DMS53 treated with DMSO at 0.1 percent for 48 hours (cell line): ENCODE results near the gene CLIP2.
"Not testable (repeated sequence)": the region's sequence is repeated elsewhere in the genome, so short reads cannot be mapped to it uniquely, and the experiment has no call there.

ENCODE experiments used
- DNase-seq: peaks from one replicate; lab custom pipeline; 2025; ENCODE audit not compliant: unreplicated experiment; lab: John Stamatoyannopoulos, UW

Gene CLIP2

GRCh38 chr7:74289018-74289658, at the start of gene CLIP2:
TSS of gene CLIP2 (plus strand) at chr7:74289407. CDS start at chr7:74317547, 28,140 bp downstream.
- DNase-seq: peak; percentile 65

- no peak for DNase-seq
Measured at GRCh38 chr7:74240482-74240881, 48.7 kb upstream of the CLIP2 start.

- no peak for DNase-seq
Measured at GRCh38 chr7:74242122-74242443, 47.1 kb upstream of the CLIP2 start.

DNA sequence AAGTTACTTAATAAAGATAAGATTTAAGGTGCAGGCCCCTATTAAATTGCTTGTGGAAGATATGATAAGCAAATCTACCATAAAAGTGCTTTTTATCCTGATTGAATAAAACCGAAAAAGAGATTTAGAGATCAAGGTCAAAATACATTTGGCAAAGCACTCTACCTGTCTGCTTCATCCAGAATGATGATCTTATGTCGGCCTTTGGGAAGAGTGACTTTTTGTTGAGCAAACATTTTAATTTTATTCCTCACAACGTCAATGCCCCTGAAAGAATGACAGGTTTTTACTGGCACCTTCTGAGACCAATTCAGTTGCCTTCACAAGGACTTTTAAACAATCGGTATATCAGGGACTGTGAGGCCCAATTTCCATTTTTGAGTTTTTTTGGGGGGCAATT, 42.7 kb upstream of the CLIP2 start:
- no peak for DNase-seq

GRCh38 chr7:74248156-74248555, 41.1 kb upstream of the CLIP2 start:
- no peak for DNase-seq

GRCh38 chr7:74249058-74249457, 40.1 kb upstream of the CLIP2 start:
- DNase-seq: not testable (repeated sequence)

- DNase-seq: peak; percentile 68
Measured at GRCh38 chr7:74252893-74253292, 36.3 kb upstream of the CLIP2 start.

DNA sequence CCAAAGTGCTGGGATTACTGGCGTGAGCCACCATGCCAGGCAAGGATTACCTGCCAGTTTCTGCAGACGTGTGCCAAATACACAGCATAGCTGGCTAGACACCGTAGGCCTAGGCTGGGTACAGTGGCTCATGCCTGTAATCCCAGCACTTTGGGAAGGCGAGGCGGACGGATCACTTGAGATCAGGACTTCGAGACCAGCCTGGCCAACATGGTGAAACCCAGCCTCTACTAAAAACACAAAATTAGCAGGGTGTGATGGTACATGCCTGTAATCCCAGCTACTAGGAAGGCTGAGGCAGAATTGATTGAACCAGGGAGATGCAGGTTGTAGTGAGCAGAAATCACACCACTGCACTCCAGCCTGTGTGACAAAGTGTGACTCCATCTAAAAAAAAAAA, 35.9 kb upstream of the CLIP2 start:
- no peak for DNase-seq

DNA sequence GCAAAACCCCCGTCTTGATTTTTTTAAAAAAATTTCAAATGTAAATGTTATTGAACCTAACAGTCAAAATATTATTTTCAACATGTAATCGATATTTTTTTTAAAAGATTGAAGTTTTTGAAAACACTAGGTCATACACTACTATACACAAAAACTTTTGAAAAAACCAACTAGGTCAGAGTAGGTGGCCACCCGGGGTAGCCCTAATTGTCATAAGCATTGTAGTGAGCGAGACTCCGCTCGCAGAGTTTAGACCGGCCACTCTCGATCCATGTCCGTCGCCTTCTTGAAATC, 35.4 kb upstream of the CLIP2 start:
- DNase-seq: no peak

- DNase-seq: peak; percentile 90
Measured at GRCh38 chr7:74254129-74254857, 34.9 kb upstream of the CLIP2 start, which contains the start of gene RFC2. TSS of gene RFC2 (minus strand) at chr7:74254399. CDS start at chr7:74254383, 16 bp downstream.

- DNase-seq: no peak
Measured at GRCh38 chr7:74254858-74255379, 34.3 kb upstream of the CLIP2 start.

DNA sequence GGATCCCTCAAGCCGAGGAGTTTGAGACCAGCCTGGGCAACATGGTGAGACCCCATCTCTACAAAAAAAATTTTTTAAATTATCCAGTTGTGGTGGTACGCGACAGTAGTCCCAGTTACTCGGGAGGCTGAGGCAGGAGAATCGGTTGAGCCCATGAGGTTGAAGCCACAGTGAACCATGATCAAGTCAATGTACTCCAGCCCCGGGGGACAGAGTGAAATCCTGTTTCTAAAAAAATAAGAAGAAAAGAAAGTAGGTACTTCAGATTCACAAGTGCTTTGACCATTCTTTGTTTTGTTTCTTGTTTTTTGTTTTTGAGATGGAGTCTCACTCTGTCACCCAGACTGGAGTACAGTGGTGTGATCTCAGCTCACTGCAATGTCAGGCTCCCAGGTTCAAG, 33.7 kb upstream of the CLIP2 start:
- DNase-seq: not testable (repeated sequence)

DNA sequence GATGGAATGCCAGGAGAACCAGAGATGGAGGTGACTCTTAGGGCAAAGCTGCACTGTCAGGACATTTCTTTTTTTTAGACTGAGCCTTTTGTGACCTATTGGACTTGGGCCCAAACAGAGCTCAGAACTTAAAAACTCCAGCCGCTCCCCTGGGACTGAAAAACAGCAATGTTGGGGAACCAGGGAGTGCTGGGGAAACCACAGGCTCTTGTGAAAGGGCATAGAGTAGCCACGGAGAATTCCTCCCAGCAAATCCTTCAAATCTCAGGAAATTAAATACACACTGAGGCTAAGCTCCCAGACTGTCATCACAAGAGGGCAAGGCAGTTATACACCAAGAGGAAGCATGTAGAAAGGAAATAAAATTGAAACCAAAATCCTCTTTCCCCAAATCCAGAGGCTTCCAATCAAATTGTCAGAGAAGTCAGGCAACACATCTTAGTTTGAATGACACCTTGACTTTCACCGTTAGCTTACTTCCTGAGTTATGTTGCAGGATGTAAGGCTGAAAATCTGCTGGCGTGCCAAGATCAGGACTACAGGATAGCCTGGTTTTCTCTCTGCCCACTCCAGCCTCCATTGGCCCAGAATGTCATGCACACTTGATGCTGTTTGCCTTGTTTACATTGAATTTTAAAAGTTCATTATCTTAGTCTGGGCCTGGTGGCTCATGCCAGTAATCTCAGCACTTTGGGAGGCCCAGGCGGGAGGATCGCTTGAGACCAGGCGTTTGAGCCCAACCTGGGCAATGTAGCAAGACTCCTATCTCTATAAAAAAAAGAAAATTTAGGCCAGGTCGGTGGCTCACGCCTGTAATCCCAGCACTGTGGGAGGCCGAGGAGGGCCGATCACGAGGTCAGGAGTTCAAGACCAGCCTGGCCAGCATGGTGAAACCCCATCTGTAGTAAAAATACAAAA, 32.5 kb upstream of the CLIP2 start:
- DNase-seq: no peak

DNA sequence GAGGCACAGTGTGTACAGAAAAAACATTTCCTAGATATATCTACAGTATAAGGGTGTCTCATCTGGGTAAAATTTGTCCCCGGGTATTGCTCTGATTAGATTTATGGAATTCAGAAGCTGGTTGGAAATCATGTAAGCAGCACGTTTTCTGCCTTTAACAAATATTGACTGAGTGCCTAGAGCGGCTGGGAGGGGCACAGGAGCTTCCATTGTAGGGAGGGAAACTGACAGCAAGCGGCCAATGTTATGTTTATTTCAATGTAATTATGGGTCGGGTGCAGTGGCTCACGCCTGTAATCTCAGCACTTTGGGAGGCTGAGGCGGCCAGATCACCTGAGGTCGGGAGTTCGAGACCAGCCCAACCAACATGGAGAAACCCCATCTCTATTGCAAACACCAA, 30.6 kb upstream of the CLIP2 start:
- DNase-seq: peak; percentile 19

DNA sequence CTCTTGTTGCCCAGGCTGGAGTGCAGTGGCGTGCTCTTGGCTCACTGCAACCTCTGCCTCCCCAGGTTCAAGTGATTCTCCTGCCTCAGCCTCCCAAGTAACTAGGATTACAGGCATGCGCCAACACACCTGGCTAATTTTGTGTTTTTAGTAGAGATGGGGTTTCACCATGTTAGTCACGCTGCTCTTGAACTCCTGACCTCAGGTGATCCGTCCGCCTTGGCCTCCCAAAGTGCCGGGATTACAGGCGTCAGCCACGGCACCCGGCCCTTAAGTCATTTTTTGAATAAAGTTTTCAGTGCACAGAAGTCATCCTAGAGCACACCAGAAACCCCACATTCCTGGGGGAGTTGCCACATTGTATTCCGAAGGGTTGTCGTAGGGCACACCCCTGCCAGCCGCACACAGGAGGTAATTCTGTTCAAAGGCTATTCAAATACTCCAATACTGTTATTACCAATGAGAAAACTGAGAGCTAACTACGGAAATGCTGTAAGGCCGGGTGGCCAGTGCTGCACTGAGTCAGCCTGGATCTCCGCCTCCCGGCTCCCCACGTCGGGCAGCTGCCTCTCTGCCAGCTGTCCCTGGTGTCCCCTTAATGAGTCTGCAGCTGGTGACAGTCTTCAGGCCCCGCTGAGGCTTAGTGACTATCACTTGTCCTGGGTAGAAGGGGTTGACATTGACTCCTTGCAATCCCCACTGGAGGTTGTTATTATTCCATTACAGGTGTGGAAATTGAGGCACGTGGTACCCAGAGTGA, 26.4 kb upstream of the CLIP2 start:
- DNase-seq: no peak

DNA sequence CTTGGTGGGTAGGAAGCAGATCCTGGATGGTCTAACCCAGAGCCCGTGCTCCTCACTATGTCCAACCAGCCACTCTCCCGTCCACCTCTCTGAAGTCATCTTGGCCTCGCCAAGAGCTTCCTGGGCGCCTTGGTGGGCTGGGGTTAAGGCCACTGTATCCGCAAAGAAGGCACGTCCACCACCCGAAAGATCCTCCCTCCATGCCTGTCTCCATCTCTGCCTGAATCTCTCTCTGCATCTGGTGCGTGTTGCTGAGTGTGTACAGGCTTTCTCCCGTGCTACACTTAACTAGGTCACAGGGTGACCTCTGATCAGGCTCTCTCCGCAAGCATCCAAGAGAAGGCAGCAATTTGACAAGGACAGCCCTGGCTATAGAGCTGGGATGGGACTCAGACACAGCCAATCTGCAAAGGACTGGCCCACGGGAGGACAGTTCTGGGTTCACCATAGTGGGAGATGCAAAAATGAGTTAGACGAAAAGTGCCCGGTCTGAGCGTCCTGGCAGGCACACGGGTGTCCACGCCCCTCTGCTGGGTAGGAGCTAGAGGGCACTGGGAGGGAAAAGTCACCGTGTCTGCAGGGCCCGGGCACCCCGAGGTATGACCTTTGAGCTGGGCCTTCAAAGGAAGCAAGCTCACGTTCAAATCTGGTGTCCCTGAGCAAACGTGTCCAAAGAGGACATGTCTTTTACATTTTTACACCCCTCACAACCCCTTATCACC, 25.6 kb upstream of the CLIP2 start:
- no peak for DNase-seq

DNA sequence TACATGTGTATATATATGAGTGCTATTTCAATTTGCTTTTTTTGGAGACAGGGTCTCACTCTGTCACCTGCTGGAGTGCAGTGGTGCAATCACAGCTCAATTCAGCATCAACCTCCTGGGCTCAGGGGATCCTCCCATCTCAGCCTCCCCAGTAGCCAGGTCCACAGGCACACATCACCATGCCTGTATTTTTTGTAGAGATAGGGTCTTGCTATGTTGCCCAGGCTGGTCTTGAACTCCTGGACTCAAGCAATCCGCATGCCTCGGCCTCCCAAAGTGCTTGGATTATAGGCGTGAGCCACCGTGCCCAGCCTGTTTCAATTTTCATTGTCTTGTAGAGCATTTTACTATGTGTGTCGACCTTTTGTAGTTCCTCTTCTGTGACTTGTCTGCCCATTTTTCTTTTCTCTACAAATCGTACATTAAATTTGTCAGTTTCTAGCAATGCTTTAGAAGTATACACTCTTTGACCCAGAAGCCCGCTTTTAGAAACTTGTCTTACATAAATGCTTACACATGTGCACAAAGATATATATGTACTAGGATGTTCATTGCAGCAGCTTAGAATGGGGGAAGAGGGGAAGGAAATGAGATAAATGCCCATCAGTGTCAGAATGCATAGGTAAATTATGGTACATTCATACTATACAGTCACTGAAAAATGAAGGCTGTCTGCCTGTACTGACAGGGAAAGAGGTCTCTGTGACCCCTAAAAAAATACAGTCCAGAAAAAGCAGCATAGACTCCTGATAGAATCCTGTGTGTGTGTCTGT, 22.8 kb upstream of the CLIP2 start:
- DNase-seq: no peak

GRCh38 chr7:74267756-74268565, 21.2 kb upstream of the CLIP2 start:
- DNase-seq: no peak
